ENCODE results near the gene PRDM13.

GRCh38 chr6:99629293-99629692 lies 22.7 kb downstream of the PRDM13 start:
- TF ChIP-seq SUZ12 (IDR thresholded peaks at IDR 0.05; ENCODE audit: extremely low read depth, insufficient read depth, insufficient read length), result no peak
- TF ChIP-seq YY1 (IDR thresholded peaks at IDR 0.05; ENCODE audit: insufficient read depth, insufficient read length), result no peak

Measured in NT2/D1 (cell line).